Stimulated activated CD4-positive, alpha-beta T cell treated with anti-CD3 and anti-CD28 coated beads, TNF-alpha, amount 100 ng/mL, for 24 hours (primary cell): ENCODE measurements around the gene POLD4.
"Not testable (repeated sequence)": the region's sequence is repeated elsewhere in the genome, so short reads cannot be mapped to it uniquely, and the experiment has no call there.

Source experiments
- DNase-seq, 3 experiments: peaks; one replicate each; pipeline ENCODE4 v3.0.0-alpha.2; 2020; ENCODE audit warnings: low read depth in 3 of 3

The POLD4 gene

GRCh38 chr11:67352546-67353316 is 615 bp downstream of the POLD4 start:
- peak in 1 of 3 experiments; percentile 39 for DNase-seq

GRCh38 chr11:67351275-67352005 is 1.9 kb downstream of the POLD4 start:
- DNase-seq: peak; percentile 29 to 57 (median 41)

- DNase-seq: no peak
These were observed 3.3 kb downstream of the POLD4 start for GRCh38 chr11:67349928-67350465.

- no peak for DNase-seq
These were observed 3.9 kb downstream of the POLD4 start for GRCh38 chr11:67349457-67349856.

- DNase-seq: no peak
These were observed 4.3 kb downstream of the POLD4 start for GRCh38 chr11:67349036-67349435.

GRCh38 chr11:67347964-67348749 is 5.2 kb downstream of the POLD4 start:
- no peak for DNase-seq

GRCh38 chr11:67345920-67346819 is 7.2 kb downstream of the POLD4 start:
- DNase-seq: no peak

GRCh38 chr11:67345247-67345919 is 8.0 kb downstream of the POLD4 start:
- no peak for DNase-seq

- DNase-seq: no peak
These were observed 9.1 kb downstream of the POLD4 start for GRCh38 chr11:67344264-67344663.

GRCh38 chr11:67337257-67337656 is 16.1 kb downstream of the POLD4 start:
- no peak for DNase-seq

- no peak for DNase-seq
These were observed 21.2 kb downstream of the POLD4 start for GRCh38 chr11:67332081-67332691.

- DNase-seq: no peak
These were observed 29.8 kb downstream of the POLD4 start for GRCh38 chr11:67323526-67323925.

- DNase-seq: no peak
These were observed 31.3 kb downstream of the POLD4 start for GRCh38 chr11:67322049-67322448.

GRCh38 chr11:67321313-67321871 is 32.0 kb downstream of the POLD4 start:
- DNase-seq: no peak

- no peak for DNase-seq
These were observed 32.7 kb downstream of the POLD4 start for GRCh38 chr11:67320691-67321090.

GRCh38 chr11:67320011-67320410 is 33.3 kb downstream of the POLD4 start:
- no peak for DNase-seq

GRCh38 chr11:67318876-67319275 is 34.5 kb downstream of the POLD4 start:
- DNase-seq: not testable (repeated sequence)

- DNase-seq: no peak
These were observed 35.3 kb downstream of the POLD4 start for GRCh38 chr11:67317888-67318555.
